ENCODE results near the gene IER5.

GRCh38 chr1:181080556-181080955 lies 7.9 kb upstream of the IER5 start:
- TF ChIP-seq CTCF (IDR thresholded peaks at IDR 0.05; ENCODE audit: insufficient read depth, low read length) (no peak), GABPA (IDR thresholded peaks at IDR 0.05; ENCODE audit: low read depth) (no peak), REST (IDR thresholded peaks at IDR 0.05; ENCODE audit: insufficient replicate concordance, low read depth) (no peak)

Data from HL-60 (cell line).